Activated T-cell treated with anti-CD3 and anti-CD28 coated beads for 24 hours (primary cell): Measurements from ENCODE around the gene ALB.

Experiments
- DNase-seq: peaks from one replicate; pipeline ENCODE4 v3.0.0-alpha.2; 2020; ENCODE audit warnings: low read depth

The ALB gene

DNA sequence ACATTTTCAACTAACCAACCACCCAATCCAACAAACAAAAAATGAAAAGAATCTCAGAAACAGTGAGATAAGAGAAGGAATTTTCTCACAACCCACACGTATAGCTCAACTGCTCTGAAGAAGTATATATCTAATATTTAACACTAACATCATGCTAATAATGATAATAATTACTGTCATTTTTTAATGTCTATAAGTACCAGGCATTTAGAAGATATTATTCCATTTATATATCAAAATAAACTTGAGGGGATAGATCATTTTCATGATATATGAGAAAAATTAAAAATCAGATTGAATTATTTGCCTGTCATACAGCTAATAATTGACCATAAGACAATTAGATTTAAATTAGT is 27.7 kb downstream of the ALB start:
- no peak for DNase-seq

DNA sequence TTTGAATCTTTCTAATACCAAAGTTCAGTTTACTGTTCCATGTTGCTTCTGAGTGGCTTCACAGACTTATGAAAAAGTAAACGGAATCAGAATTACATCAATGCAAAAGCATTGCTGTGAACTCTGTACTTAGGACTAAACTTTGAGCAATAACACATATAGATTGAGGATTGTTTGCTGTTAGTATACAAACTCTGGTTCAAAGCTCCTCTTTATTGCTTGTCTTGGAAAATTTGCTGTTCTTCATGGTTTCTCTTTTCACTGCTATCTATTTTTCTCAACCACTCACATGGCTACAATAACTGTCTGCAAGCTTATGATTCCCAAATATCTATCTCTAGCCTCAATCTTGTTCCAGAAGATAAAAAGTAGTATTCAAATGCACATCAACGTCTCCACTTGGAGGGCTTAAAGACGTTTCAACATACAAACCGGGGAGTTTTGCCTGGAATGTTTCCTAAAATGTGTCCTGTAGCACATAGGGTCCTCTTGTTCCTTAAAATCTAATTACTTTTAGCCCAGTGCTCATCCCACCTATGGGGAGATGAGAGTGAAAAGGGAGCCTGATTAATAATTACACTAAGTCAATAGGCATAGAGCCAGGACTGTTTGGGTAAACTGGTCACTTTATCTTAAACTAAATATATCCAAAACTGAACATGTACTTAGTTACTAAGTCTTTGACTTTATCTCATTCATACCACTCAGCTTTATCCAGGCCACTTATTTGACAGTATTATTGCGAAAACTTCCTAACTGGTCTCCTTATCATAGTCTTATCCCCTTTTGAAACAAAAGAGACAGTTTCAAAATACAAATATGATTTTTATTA is 28.3 kb downstream of the ALB start:
- no peak for DNase-seq

DNA sequence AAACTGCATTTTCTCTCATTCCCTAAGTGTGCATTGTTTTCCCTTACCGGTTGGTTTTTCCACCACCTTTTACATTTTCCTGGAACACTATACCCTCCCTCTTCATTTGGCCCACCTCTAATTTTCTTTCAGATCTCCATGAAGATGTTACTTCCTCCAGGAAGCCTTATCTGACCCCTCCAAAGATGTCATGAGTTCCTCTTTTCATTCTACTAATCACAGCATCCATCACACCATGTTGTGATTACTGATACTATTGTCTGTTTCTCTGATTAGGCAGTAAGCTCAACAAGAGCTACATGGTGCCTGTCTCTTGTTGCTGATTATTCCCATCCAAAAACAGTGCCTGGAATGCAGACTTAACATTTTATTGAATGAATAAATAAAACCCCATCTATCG is 29.1 kb downstream of the ALB start:
- DNase-seq: no peak

DNA sequence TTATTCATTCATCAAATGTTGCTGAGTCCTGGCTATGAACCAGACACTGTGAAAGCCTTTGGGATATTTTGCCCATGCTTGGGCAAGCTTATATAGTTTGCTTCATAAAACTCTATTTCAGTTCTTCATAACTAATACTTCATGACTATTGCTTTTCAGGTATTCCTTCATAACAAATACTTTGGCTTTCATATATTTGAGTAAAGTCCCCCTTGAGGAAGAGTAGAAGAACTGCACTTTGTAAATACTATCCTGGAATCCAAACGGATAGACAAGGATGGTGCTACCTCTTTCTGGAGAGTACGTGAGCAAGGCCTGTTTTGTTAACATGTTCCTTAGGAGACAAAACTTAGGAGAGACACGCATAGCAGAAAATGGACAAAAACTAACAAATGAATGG is 30.2 kb downstream of the ALB start:
- no peak for DNase-seq

DNA sequence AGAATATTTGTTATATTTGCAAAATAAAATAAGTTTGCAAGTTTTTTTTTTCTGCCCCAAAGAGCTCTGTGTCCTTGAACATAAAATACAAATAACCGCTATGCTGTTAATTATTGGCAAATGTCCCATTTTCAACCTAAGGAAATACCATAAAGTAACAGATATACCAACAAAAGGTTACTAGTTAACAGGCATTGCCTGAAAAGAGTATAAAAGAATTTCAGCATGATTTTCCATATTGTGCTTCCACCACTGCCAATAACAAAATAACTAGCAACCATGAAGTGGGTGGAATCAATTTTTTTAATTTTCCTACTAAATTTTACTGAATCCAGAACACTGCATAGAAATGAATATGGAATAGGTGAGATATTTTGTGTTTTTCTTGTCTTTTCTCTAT is 31.9 kb downstream of the ALB start, which contains the start of gene AFP:
TSS of gene AFP (plus strand) at position 238 of the 400 bp plus-strand sequence. CDS start at position 280, 42 bp downstream.
- no peak for DNase-seq

DNA sequence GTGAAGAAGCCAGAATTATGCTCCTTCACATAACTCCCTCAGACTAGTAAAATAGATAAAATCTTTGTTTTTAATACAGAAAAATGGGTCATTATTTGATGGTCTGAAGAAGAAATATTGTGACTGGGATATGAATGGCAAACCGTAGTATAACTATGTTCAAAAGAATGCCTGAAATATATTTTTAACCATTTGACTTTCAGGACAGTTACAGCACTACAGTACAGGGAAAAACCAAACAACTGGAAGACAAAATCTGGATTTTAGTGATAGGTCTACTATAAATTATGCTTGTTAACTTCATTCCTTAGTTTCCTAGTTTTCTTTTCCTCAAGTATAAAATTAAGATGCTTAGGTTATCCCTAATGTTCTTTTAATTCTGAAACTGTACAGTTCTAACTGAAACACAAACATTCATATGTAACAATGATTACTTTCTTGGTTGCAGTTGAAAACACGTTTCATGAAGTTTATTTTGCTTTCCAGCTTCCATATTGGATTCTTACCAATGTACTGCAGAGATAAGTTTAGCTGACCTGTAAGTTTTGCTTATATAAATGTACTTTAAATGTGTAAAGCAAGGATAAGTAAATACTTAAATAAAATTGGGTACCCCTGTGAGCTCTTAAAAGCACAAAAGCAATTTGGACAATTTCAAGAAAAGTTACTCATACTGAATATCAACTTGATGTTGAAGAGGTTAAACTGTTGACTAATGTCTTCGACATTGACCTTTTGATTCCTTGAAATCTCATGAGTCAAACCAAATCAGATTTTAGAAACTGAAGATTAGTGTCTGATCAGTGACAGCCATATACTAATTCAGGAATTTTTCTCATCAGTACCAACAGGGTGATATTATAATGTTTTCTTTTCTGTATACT is 32.8 kb downstream of the ALB start:
- DNase-seq: no peak

DNA sequence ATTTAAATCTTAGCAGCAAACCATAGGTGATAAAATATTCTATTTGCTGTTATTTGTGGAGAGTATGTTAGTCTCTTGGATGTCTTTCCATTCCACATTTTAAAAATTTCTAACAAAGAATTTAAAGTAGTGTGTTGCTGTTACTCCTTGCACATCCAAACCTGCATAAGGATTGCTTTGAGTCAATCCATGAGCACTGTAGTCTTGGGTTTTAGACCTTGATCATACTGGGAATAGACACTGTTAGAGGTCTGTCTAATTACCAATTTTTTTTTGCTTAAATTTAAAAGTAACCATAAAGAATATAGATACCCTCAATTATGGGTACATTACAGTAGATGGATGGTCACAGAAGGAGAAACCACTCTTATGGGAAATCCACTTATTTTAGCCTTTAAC is 33.5 kb downstream of the ALB start:
- DNase-seq: no peak

DNA sequence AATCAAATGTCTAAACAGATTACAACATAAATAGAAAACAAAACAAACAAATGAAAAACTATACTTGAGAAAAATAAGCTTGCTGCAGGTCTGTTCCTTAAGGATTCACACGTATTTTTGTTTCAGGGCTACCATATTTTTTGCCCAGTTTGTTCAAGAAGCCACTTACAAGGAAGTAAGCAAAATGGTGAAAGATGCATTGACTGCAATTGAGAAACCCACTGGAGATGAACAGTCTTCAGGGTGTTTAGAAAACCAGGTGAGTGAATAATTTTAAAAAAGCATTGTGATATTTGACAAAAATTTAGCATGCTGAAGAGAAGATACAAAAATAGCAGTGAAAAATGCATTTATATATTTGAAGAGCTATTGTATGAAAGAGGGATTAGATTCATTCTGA is 34.0 kb downstream of the ALB start:
- DNase-seq: no peak

DNA sequence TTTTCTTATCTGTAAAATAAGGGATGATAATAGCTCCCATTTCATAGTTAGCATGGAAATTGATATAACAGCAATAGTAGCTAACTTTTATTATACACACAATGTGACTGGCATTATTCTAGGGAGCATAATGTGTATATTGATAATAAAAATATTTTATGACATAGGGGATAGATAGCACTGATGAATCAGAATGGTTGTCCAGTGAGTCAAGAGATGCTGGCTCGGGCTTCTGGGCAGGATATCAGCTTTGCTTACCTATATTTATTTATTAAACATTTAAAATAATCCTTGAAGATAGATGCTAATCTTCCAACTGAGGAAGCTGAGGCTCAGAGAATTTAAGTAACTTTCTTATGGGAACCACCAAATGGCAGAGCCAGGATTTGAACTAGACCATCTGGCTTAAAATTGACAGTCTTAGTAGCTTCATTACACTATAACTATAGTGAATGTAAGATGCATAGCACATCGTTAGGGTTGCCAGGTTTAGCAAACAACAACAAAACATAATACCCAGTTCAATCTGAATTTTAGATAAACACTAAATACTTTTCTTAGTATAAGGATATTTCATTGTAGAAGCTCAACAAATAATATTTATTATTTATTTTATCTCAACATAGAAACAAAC is 34.6 kb downstream of the ALB start:
- DNase-seq: no peak

DNA sequence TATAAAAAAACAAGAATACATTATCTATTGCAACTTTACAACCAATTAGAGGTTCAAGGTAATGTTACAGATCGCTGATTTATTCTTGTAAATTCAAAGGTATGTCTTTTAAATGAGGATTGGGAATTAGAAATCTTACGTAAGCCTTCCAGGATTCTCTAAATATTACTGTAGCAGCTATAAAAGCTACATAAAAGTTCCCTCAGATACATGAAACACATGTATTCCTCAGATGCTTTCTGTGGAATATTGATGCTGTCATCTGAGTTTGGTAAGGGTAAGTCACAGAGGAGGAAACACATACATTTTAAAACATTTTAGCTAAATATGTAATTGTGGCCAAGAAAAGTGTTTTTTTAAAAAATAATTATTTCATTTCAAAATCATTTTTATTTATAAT is 35.4 kb downstream of the ALB start:
- DNase-seq: no peak

DNA sequence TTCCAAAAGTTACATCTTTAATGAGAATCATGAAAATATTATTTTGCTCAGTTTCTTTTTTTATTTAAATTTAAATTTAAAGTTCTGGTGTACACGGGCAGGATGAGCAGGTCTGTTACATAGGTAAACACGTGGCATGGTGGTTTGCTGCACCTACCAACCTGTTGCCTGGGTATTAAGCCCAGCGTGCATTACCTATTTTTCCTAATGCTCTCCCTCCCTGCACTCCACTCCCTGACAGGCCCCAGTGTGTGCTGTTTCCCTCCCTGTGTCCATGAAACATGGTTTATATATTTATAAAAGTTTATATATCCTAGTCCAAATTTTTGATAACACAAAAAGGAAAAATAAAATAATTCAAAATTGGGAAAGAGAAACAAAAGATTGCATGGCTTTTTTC is 35.9 kb downstream of the ALB start:
- DNase-seq: no peak

DNA sequence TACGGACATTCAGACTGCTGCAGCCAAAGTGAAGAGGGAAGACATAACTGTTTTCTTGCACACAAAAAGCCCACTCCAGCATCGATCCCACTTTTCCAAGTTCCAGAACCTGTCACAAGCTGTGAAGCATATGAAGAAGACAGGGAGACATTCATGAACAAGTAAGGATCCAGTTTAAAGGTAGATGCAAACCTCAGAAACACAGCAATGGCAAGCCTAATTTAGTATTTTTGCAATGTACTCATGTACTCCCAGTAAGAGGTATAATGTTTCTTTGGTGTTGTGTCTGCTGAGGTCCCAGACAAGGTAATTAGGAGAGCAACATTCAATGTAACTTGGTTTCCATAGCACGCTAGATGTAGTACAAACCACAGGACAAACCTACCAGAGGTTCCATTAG is 36.6 kb downstream of the ALB start:
- DNase-seq: no peak

DNA sequence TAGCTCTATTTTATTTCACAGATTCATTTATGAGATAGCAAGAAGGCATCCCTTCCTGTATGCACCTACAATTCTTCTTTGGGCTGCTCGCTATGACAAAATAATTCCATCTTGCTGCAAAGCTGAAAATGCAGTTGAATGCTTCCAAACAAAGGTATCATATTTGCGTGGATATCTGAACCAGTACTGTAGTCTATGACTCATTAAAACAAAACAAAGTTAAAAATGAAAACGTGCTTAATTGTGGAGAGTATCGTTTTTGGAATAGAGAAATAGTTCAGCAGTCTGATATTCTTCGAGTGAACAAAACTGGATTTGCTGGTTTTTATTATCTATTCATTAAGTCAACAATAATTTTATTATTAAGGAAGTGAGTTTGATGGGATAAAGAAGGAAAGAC is 38.2 kb downstream of the ALB start:
- no peak for DNase-seq

DNA sequence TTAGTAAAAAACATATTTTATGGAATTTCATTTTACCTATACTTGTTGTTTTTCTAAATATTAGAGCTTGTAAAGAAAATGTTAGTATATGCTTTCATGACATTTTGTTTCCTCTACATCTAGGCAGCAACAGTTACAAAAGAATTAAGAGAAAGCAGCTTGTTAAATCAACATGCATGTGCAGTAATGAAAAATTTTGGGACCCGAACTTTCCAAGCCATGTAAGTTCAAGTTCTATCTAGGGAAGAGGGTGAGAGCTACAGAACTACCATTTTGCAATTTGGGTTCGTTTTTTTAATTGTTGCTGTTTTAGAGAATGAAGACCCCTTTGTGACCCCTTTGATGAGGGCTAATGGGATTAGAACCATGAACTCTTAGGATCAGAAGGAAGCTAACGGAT is 39.1 kb downstream of the ALB start:
- no peak for DNase-seq

DNA sequence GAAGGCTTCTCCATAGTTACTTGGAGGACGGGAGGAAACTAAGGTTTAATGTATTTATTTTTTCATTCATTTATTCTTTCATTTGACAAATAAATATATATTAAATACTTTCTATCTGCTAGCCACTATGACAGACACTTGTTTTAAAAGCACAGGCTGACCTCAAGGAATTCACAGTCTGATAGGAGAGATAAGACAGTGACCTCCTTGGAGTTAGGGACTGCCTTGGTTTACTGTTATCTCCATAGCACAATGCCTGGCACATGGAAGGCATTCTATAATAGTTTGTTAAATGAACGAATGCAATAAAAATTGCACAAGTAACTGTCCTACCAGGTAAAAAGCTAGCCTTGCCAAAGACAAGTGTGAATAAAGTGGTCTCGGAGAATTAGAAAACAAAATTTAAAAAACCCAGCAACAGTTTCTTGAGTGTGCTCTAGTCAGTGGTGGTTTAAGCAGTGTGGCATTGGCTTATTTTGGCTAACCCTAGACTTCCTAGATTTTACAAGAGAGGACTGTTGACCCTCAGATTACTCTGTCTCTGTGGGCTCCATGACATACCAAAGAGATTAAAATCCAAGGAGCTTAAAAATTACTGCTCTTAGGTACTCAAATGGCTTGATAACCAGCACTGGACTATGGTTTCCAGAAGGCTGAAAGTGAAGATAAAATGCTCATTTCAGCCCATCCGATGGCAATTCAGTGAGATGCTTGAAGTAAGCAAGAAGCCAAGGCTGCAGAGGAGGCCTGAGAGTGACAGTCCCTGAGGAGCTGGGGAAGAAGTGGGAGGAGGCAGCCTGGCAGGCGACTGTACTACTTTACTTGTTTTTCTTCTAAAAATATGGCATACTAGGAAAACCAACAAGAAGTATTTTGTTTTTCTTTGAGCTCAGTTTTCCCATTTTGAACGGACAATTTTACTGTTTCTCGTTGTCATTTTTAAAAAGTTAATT is 41.6 kb downstream of the ALB start:
- no peak for DNase-seq

DNA sequence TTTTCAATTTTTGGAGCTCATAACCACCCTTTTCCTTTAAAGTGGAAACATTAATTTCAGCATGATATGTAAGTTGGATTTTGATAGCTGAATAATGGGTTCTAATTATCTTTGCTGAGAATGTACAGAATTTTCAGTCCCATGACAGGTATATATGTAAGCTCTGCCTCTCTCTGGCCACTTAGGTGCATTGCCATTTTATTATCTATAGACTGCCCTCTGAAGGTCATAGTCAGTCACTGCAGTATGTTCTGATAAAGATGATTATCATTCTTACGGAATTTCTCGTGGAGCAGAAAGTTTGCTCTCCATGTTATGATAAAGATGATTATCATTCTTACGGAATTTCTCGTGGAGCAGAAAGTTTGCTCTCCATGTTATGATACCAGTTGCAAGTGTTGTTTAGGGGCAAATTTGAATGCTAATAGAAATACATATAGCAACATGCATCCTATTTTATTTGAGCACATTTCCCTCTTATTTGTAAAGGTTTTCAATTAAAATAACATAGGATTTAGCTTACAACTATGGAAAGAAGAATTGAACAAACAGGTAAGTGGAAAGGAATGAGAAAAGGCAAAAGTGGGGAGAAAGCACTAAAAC is 42.4 kb downstream of the ALB start:
- DNase-seq: no peak

DNA sequence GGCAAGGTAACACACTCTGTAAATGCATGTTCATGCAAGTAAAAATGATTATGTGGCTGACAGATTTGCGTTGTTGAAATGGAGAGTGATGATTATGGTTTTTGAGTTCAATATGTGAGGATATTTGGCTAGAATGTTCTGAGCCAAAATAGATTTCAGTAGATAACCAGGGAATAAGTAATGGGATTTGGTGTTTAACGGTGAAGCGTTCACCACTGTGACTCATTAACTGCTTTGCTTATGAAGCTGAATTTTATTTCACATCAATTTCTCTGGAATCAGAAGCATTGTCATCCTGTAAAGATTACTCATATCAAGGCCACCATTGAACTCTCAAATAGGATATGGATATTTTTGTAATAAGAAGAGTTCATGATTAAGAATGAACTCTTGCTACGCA is 43.6 kb downstream of the ALB start:
- no peak for DNase-seq

DNA sequence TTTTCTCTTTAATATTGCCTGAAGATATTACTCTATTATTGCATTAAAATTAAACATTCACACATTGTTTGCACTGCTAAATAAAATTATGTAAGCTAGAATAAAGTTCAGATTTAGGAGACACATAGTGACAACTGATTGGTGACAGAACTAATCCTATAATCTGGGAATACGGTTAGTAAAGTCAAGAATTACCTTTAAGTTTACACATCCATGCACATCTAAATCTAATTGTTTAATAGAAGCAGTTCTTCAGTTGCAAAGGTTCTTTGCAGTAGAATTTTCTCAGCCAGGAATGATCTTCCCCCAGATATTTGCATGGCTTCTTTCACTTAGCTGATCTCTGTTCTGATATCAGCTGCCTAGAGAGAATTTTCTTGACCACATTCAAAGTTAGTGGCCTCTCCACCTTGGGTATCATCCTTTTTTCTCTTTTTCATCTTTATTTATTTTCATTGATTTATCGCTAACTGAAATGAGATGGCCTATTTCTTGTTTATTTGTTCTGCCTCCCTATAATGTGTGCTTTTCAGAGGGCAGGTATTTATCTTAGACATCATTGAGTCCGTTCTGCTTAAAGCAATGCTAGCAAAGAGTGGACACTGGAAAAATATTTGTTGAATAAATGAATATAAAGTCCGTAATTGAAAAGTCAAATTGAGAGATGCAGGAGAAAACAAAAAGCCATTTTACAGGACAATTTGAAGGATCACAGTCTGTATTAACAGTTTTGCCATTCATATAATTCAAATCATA is 44.5 kb downstream of the ALB start:
- no peak for DNase-seq

DNA sequence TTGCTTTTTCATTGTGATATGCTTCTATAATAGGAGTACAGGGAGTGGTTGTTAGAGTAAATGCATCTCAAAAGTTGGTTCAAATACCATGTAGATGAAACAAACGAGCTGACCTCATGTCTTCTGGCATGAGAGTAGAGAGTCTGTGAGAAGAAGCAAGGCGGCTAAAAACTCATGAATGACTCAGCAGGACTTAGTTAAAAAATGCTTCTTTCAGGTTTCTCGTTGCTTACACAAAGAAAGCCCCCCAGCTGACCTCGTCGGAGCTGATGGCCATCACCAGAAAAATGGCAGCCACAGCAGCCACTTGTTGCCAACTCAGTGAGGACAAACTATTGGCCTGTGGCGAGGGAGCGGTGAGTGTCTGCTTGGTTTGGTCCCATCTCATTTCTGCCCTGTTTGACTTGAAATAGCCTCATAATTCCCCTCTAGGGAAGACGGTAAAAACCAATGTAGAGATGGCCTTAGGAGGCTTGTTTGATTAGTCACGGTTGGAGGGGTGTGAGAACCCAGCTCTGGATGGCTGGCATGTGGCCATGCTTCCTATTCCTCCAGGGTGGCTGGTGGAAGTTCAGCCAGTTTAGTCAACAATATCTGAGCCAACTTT is 46.4 kb downstream of the ALB start:
- DNase-seq: no peak

DNA sequence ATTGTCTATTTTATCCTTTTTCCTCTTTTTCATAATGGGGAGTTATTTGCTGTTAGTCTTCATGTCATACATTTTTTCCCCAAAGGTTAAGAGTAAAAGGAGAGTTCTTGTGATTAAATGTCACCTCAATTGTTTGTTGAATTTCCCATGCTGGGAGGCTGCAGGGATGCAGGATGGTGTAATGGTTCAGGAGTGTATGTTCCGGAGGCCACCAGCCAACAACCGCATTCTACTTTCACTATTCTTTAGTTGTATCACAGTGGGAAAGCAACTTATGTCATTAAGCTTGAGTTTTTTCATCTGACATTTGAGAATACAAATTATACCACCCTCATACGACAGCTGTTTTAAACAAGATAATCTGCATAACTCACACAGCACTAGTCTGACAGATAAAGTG is 47.3 kb downstream of the ALB start:
- no peak for DNase-seq
